ENCODE measurements around the gene BCL2L11.

Gene BCL2L11

GRCh38 chr2:111194835-111195621 is 74.3 kb downstream of the BCL2L11 start:
- H3K27ac ChIP-seq, result no peak overlapping the region
- TF ChIP-seq, protein P1, sequence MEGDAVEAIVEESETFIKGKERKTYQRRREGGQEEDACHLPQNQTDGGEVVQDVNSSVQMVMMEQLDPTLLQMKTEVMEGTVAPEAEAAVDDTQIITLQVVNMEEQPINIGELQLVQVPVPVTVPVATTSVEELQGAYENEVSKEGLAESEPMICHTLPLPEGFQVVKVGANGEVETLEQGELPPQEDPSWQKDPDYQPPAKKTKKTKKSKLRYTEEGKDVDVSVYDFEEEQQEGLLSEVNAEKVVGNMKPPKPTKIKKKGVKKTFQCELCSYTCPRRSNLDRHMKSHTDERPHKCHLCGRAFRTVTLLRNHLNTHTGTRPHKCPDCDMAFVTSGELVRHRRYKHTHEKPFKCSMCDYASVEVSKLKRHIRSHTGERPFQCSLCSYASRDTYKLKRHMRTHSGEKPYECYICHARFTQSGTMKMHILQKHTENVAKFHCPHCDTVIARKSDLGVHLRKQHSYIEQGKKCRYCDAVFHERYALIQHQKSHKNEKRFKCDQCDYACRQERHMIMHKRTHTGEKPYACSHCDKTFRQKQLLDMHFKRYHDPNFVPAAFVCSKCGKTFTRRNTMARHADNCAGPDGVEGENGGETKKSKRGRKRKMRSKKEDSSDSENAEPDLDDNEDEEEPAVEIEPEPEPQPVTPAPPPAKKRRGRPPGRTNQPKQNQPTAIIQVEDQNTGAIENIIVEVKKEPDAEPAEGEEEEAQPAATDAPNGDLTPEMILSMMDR (conservative IDR thresholded peaks at IDR 0.05), result no peak

DNA sequence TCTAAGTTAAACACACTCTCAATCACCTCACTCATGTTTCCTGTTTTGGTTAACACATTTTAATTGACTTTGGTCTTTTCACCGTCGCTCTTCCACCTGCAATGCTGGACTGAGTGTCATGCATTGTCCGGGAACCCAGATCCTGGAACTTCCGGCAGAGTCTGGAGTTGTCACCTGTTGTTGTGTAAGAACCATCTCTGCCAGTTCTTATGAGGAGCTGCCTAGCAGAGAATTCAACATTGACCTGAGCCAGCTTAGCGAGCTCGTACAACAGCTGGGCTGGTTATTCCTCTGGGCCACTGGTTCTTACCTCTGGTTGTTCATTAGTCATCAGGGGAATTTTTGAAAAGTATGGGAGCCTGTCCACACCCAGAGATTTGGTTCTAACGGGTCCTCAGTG is 75.7 kb downstream of the BCL2L11 start:
- H3K27ac ChIP-seq, result no peak overlapping the region
- TF ChIP-seq, protein P1 (conservative IDR thresholded peaks at IDR 0.05), result no peak

DNA sequence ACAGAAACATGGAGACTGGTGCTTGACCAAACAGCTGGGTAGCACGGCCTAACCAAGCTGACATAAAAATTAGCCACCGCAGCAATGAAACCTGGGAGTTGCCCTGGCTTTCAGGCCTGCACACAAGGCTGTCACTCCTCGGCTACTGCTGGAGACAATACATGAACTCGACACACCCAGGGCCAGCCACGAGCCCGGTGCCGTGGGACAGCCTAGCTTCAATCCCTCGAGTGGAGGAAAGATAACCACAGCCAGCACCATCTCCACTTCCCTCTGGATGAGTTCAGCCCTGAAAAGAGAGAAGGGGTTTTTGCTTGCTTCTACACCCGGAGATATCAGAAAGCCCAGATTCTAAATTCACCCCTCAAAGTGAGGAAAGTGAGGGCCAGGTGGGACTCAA is 78.0 kb downstream of the BCL2L11 start:
- TF ChIP-seq, protein P1 (conservative IDR thresholded peaks at IDR 0.05), result no peak
- H3K27ac ChIP-seq, result no peak overlapping the region

DNA sequence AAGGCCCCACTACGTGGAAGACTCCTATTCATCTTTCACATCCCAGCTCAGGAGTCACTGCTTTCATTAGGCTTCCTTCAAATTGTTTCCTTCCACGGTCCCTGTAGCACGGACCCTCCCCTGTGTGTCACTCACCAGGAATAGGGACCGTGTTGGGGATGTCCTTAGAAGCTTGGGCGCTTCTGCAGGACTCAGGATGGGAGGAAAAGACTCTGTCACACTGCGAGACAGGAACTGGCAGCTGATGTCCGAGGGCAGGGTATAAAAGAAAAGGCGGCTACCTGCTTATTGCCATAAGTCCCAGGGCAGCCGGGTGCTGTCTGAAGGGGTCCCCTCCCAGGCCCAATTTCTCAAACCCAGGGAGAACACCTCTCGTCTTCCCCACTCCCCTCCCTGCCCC is 79.1 kb downstream of the BCL2L11 start:
- no peak overlapping the region for H3K27ac ChIP-seq
- TF ChIP-seq, protein P1 (conservative IDR thresholded peaks at IDR 0.05), result no peak

GRCh38 chr2:111200333-111200881 is 79.7 kb downstream of the BCL2L11 start:
- TF ChIP-seq, protein P1 (conservative IDR thresholded peaks at IDR 0.05), result no peak
- no peak overlapping the region for H3K27ac ChIP-seq

DNA sequence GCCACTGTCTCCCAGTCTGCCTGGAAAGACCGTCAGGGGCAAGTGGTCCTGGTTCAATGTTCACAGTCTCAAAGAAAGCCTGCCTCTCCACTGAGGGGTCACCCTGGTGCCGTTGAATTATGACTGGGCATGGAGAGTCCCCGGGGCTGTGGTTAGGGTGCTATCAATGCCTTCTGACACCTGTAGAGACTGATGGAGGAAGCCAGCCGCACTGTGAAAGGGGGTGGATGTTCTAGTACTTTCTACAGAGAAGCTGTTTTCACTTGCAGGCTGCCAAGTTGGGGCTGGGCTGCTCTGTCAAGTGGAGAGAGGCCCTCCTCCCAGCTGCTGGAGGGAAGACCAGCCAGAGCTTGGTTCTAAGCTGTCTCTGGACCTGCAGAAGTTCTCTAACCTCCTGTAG is 80.5 kb downstream of the BCL2L11 start:
- TF ChIP-seq, protein P1 (conservative IDR thresholded peaks at IDR 0.05), result no peak
- H3K27ac ChIP-seq, result no peak overlapping the region

DNA sequence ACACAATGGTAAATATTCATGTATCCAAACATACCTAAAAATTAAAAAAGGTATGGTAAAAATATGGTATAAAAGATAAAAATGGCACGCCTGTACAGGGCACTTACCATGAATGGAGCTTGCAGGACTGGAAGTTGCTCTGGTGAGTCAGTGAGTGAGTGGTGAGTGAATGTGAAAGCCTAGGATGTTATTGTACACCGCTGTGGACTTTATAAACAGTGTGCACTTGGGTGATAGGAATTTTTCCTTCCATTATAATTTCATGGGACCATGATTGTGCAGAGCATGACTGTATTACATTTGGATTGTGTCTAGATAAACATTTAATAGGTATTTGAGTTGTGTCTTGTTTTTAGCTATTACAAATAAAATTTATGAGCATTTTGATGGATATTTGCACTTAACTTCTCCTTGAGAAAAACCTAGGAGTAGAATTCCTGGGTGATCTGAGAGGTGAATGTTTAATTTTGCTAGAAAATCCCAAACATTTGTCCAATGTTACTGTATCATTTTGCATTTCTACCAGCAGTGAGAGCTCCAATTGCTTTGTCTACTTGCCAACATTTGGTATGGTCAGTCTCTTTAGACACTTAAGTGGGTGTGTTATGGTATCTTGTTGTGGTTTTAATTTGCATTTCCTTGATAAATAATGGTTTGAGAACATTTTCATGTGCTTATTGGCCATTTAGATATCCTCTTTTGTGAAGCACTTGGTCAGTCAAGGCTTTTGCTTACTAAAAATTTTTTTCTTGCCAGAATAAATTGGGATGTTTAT is 81.7 kb downstream of the BCL2L11 start:
- no peak overlapping the region for H3K27ac ChIP-seq
- TF ChIP-seq, protein P1 (conservative IDR thresholded peaks at IDR 0.05), result no peak
